22Rv1 (cell line): ENCODE data around the gene GOSR1.
"Not testable (repeated sequence)": the region's sequence is repeated elsewhere in the genome, so short reads cannot be mapped to it uniquely, and the experiment has no call there.

Experiments
- H3K27ac ChIP-seq: fragments of 450-650 bp; 2 replicates; pipeline ENCODE4 v1.5.1; 2017
- ZFX ChIP-seq: fragments of 450-650 bp; IDR thresholded peaks from 2 replicates; pipeline ENCODE4 v1.6.1; 2017; ENCODE audit warnings: antibody characterized with exemption, borderline replicate concordance
- TF ChIP-seq, protein P1 (sequence below): fragments of 450-650 bp; IDR thresholded peaks from 2 replicates; pipeline ENCODE4 v1.5.1; 2017; ENCODE audit warnings: mild to moderate bottlenecking

The GOSR1 gene

DNA sequence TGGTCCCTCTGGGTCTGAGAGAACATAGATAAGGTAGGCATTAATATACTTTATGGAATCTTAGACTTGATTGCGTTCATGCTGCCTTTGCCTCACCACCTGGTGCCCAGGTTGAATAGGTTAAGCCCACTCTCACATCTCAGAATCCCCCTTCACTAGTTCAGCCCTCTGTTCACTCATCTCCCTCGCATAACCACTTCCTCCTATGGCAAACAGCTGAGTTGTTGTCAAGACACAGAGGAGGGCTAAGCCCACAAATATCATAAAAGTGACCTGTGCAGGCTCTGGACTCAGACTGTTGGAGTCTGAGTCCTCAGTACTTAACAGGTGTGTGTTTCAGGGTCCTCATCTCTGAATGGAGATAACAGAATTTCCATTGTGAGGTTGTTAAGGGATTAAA is 55.7 kb downstream of the GOSR1 start:
- TF ChIP-seq, protein P1, sequence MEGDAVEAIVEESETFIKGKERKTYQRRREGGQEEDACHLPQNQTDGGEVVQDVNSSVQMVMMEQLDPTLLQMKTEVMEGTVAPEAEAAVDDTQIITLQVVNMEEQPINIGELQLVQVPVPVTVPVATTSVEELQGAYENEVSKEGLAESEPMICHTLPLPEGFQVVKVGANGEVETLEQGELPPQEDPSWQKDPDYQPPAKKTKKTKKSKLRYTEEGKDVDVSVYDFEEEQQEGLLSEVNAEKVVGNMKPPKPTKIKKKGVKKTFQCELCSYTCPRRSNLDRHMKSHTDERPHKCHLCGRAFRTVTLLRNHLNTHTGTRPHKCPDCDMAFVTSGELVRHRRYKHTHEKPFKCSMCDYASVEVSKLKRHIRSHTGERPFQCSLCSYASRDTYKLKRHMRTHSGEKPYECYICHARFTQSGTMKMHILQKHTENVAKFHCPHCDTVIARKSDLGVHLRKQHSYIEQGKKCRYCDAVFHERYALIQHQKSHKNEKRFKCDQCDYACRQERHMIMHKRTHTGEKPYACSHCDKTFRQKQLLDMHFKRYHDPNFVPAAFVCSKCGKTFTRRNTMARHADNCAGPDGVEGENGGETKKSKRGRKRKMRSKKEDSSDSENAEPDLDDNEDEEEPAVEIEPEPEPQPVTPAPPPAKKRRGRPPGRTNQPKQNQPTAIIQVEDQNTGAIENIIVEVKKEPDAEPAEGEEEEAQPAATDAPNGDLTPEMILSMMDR, result no peak
- no peak for TF ChIP-seq ZFX
- H3K27ac ChIP-seq, result no peak overlapping the region

DNA sequence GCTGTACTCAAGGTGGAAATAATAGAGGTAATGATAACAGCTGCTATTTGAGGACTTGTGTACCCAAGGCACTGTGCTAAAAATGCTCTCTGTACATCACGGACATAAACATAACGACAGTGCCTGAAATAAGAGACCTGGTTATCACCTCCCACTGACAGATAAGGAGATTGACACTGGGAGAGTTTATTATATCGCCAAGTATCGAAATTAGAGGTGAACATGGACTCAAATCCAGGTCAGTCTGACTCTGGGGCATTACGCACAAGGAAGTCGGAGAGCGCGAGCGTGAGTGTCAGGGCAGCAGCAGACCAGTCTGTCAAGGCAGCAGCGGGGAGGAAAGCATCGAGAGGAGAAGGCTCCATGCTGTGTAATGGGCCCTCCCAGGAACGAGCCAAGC is 57.1 kb downstream of the GOSR1 start:
- TF ChIP-seq, protein P1, result no peak
- TF ChIP-seq ZFX, result no peak
- H3K27ac ChIP-seq, result no peak overlapping the region

DNA sequence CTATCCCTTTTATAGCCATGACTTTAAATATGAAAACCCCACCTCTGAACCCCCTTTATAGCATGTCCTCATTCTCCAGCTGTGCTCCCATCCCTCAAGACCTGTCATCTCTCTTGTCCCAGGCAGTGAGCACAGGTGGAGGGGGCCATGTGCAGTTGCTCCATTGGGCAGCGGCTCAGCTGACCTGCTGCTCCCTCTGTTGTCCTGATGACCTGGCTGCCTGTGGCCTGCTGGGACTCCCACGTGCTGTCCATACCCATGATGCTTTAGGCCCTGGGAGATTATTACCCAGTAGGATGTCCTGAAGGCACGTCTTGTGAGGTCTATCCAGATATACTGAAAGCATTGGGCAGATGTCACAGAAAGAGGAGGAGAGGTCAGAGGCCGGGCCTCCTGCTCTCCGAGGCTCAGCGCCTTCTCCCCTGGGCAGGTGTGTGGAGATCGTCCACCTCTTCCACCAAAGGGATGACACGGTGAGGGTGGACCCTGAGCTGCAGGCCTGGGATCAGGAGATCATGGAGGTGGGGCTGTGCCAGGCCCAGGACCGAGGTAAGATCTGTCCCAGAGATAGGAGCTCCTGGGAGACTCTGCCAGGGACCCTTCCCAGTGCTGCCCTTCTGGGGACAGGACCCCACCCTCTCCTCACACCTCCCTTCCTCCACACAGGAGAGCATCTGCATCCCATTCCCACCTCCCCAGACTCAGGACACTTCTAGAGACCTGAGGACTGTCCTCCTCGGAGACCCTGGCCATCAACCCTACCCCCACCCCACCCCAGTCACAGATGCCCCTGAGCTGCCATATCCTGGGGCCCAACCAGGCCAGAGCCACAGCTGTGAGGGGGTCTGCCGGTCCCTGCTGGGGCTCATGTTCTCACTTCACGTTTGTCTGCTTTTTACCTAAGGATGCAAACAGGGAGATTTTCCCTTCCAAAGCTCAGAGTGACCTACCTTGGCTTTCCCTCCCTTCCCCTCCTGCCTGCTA is 58.0 kb downstream of the GOSR1 start:
- no peak overlapping the region for H3K27ac ChIP-seq

DNA sequence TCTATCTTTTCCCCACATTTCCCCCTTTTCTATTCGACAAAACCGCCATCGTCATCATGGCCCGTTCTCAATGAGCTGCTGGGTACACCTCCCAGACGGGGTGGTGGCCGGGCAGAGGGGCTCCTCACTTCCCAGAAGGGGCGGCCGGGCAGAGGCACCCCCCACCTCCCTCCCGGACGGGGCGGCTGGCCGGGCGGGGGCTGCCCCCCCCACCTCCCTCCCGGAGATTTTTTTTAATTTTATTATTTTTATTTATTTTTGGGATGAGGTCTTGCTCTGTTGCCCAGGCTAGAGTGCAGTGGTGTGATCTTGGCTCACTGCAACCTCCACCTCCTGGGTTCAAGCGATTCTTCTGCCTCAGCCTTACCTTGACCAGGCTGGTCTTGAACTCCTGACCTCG is 59.6 kb downstream of the GOSR1 start:
- not testable (repeated sequence) for H3K27ac ChIP-seq

More for the DNA sequence above, 58.0 kb downstream of the GOSR1 start:
- no peak for TF ChIP-seq ZFX

DNA sequence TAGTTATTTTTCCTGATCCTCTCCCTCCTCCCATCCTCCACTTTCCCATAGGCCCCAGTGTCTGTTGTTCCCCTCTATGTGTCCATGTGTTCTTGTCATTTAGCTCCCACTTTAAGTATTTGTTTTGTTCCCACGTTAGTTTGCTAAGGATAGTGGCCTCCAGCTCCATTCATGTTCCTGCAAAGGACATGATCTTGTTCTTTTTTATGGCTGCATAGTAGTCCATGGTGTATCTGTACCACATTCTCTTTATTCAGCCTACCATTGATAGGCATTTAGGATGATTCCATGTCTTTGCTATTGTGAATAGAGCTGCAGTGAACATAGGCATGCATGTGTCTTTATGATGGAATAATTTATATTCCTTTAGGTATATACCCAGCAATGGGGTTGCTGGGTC is 60.5 kb downstream of the GOSR1 start:
- not testable (repeated sequence) for H3K27ac ChIP-seq

DNA sequence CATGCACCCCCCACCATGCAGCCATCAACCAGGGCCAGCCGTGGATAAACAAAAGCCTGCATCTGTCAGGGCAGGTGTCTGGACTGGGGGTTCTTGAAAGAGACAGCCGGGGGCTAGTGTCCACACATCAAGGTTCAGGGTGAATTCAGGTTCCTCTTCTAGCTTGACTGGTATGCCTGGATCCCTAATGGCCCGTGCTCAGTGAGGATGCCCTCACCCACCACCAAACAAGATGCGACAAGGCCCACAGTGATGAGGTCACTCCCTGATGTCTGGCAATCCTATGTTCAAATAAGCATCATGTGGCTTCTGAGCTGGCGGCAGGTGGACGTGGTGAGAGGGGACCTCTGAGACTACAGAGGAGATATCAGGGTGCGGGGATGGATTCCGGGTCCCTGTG is 64.6 kb downstream of the GOSR1 start:
- TF ChIP-seq, protein P1, result no peak
- TF ChIP-seq ZFX, result no peak
- H3K27ac ChIP-seq, result no peak overlapping the region

DNA sequence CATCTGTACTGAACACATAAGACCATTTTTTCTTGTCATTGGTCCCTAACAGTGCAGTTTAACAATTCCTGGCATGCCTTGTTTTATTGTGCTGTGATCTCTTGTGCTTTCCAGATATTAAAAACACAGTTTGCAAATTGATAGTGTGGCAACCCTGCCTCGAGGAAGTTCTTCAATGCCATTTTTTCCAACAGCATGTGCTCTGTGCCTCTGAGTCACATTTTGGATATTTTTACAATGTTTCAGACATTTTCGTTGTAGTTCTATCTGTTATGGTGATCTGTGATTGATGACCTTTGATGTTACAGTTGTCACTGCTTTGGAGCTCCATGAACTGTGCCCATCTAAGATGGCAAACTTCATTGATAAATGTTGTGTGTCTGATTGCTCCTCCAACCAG is 66.2 kb downstream of the GOSR1 start:
- no peak overlapping the region for H3K27ac ChIP-seq
- TF ChIP-seq ZFX, result no peak
- TF ChIP-seq, protein P1, result no peak

DNA sequence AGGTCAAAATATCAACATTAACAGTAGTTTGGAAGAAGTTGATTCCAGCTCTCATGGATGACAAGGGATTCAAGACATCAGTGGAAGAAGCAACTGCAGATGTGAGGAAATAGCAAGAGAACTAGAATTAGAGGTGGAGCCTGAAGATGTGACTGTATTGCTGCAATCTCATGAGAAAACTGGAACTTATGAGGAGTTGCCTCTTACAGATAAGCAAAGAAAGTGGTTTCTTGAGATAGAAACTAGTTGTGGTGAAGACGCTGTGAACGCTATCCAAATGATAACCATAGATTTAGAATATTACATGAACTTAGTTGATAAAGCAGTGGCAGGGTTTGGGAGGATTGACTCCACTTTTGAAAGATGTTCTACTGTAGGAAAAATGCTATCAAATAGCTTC is 67.8 kb downstream of the GOSR1 start:
- TF ChIP-seq, protein P1, result no peak
- TF ChIP-seq ZFX, result no peak
- no peak overlapping the region for H3K27ac ChIP-seq
